Activated CD4-positive, alpha-beta T cell treated with anti-CD3 and anti-CD28 coated beads, Interleukin-2, amount 10 ng/mL, durations not matched to agents 7 days and 5 days (primary cell): ENCODE data around the gene COL6A2. TPM values are rescaled to one million over a fixed set of nuclear protein-coding genes. Genes with fewer than 3 reads are reported as not detected.

Experiments
- CTCF ChIA-PET: fragments of 350-600 bp; sonication (Branson Sonifier 250); formaldehyde crosslinking; loops from one replicate; lab custom pipeline; 2021; ENCODE audit warnings: antibody characterized with exemption; lab: Charles Lee
- POLR2A ChIA-PET: fragments of 350-600 bp; sonication (Branson Sonifier 250); formaldehyde crosslinking; loops from one replicate; lab custom pipeline; 2021; ENCODE audit warnings: antibody characterized with exemption; lab: Charles Lee
- DNase-seq: peaks from one replicate; pipeline ENCODE4 v3.0.0-alpha.2; 2020
- H3K27ac Mint-ChIP-seq: one replicate; pipeline ENCODE4 v1.8.0; 2021; ENCODE audit warnings: mild to moderate bottlenecking, moderate library complexity, mixed read lengths
- H3K27me3 Mint-ChIP-seq: one replicate; pipeline ENCODE4 v1.8.0; 2021; ENCODE audit warnings: mixed read lengths
- H3K36me3 Mint-ChIP-seq: one replicate; pipeline ENCODE4 v1.8.0; 2021; ENCODE audit warnings: low read depth, mixed read lengths
- H3K4me1 Mint-ChIP-seq: one replicate; pipeline ENCODE4 v1.8.0; 2021; ENCODE audit warnings: mixed read lengths
- H3K4me3 Mint-ChIP-seq: one replicate; pipeline ENCODE4 v1.8.0; 2021; ENCODE audit warnings: mild to moderate bottlenecking, moderate library complexity, mixed read lengths
- H3K9me3 Mint-ChIP-seq: one replicate; pipeline ENCODE4 v1.8.0; 2021; ENCODE audit warnings: mixed read lengths
- total RNA-seq, 2 experiments: library from RNA; stranded (reverse); gene quantifications; one replicate each; pipeline ENCODE4 v1.2.3, GENCODE V29; 2021

Gene COL6A2
- total RNA-seq, 2 experiments from 2014 or later: 2.3 to 2.5 TPM

- DNase-seq: no peak
- Mint-ChIP-seq H3K4me1 (no peaks in the 10 kb centered on the region), H3K9me3 (no peaks in the 10 kb centered on the region), H3K27ac (no peak overlapping the region), H3K36me3 (no peaks in the 10 kb centered on the region), H3K27me3 (peaks cover 12% of the 10 kb centered on the region), H3K4me3 (no peak overlapping the region)
- POLR2A ChIA-PET: no interaction called here
- CTCF ChIA-PET: no interaction called here
Measured at GRCh38 chr21:46077674-46078101, 20.2 kb upstream of the COL6A2 start.

GRCh38 chr21:46078322-46078977 lies 19.5 kb upstream of the COL6A2 start:
- Mint-ChIP-seq H3K4me1 (no peaks in the 10 kb centered on the region), H3K4me3 (no peak overlapping the region), H3K9me3 (no peaks in the 10 kb centered on the region), H3K27me3 (peaks cover 12% of the 10 kb centered on the region), H3K27ac (no peak overlapping the region), H3K36me3 (no peaks in the 10 kb centered on the region)
- ChIA-PET CTCF (no interaction called here), POLR2A (no interaction called here)
- no peak for DNase-seq

- Mint-ChIP-seq H3K27me3 (peaks cover 8% of the 10 kb centered on the region), H3K4me1 (no peaks in the 10 kb centered on the region), H3K4me3 (no peak overlapping the region), H3K9me3 (no peaks in the 10 kb centered on the region), H3K27ac (no peak overlapping the region), H3K36me3 (no peaks in the 10 kb centered on the region)
- ChIA-PET POLR2A (no interaction called here), CTCF (interaction anchor here (0.9 kb wide), 1 partner anchor 36 kb away, joined by 3 read pairs; no protein-coding TSS in a partner anchor)
- DNase-seq: no peak
Measured at GRCh38 chr21:46078978-46079351, 18.9 kb upstream of the COL6A2 start.

GRCh38 chr21:46079352-46080170 lies 18.4 kb upstream of the COL6A2 start:
- H3K9me3 Mint-ChIP-seq: no peaks in the 10 kb centered on the region

GRCh38 chr21:46080171-46081021 lies 17.5 kb upstream of the COL6A2 start:
- H3K4me3 Mint-ChIP-seq: no peak overlapping the region
- no peaks in the 10 kb centered on the region for H3K9me3 Mint-ChIP-seq
- no peak for DNase-seq
- CTCF ChIA-PET: no interaction called here
- H3K27me3 Mint-ChIP-seq: peaks cover 5% of the 10 kb centered on the region
- no peaks in the 10 kb centered on the region for H3K36me3 Mint-ChIP-seq
- no peaks in the 10 kb centered on the region for H3K4me1 Mint-ChIP-seq
- no peak overlapping the region for H3K27ac Mint-ChIP-seq
- POLR2A ChIA-PET: no interaction called here

More at GRCh38 chr21:46079352-46080170, 18.4 kb upstream of the COL6A2 start:
- peaks cover 8% of the 10 kb centered on the region for H3K27me3 Mint-ChIP-seq
- DNase-seq: no peak
- POLR2A ChIA-PET: no interaction called here
- no peak overlapping the region for H3K4me3 Mint-ChIP-seq
- no peak overlapping the region for H3K27ac Mint-ChIP-seq
- CTCF ChIA-PET: interaction anchor here (0.9 kb wide), 1 partner anchor 35 kb away, joined by 3 read pairs; no protein-coding TSS in a partner anchor
- H3K36me3 Mint-ChIP-seq: no peaks in the 10 kb centered on the region
- no peaks in the 10 kb centered on the region for H3K4me1 Mint-ChIP-seq

- DNase-seq: no peak
- peaks cover 6% of the 10 kb centered on the region for H3K9me3 Mint-ChIP-seq
- H3K27ac Mint-ChIP-seq: no peak overlapping the region
- ChIA-PET CTCF (no interaction called here), POLR2A (no interaction called here)
- no peaks in the 10 kb centered on the region for H3K4me1 Mint-ChIP-seq
- peaks cover 3% of the 10 kb centered on the region for H3K27me3 Mint-ChIP-seq
- H3K4me3 Mint-ChIP-seq: no peak overlapping the region
- no peaks in the 10 kb centered on the region for H3K36me3 Mint-ChIP-seq
Measured at GRCh38 chr21:46081022-46081861, 16.7 kb upstream of the COL6A2 start.

GRCh38 chr21:46081862-46082712 lies 15.8 kb upstream of the COL6A2 start:
- ChIA-PET POLR2A (no interaction called here), CTCF (no interaction called here)
- Mint-ChIP-seq H3K27me3 (no peaks in the 10 kb centered on the region), H3K9me3 (peaks cover 9% of the 10 kb centered on the region), H3K4me1 (no peaks in the 10 kb centered on the region), H3K27ac (no peak overlapping the region), H3K4me3 (no peak overlapping the region), H3K36me3 (no peaks in the 10 kb centered on the region)
- no peak for DNase-seq

GRCh38 chr21:46082713-46082962 lies 15.3 kb upstream of the COL6A2 start:
- Mint-ChIP-seq H3K4me1 (no peaks in the 10 kb centered on the region), H3K4me3 (no peak overlapping the region)
- POLR2A ChIA-PET: no interaction called here

GRCh38 chr21:46082963-46083790 lies 14.7 kb upstream of the COL6A2 start:
- H3K4me3 Mint-ChIP-seq: no peak overlapping the region
- H3K4me1 Mint-ChIP-seq: no peaks in the 10 kb centered on the region
- no peak for DNase-seq
- ChIA-PET CTCF (no interaction called here), POLR2A (no interaction called here)
- H3K27me3 Mint-ChIP-seq: no peaks in the 10 kb centered on the region
- H3K9me3 Mint-ChIP-seq: peaks cover 14% of the 10 kb centered on the region
- no peak overlapping the region for H3K27ac Mint-ChIP-seq
- H3K36me3 Mint-ChIP-seq: no peaks in the 10 kb centered on the region

More at GRCh38 chr21:46082713-46082962, 15.3 kb upstream of the COL6A2 start:
- DNase-seq: no peak
- Mint-ChIP-seq H3K27me3 (no peaks in the 10 kb centered on the region), H3K9me3 (peaks cover 10% of the 10 kb centered on the region), H3K36me3 (no peaks in the 10 kb centered on the region), H3K27ac (no peak overlapping the region)
- CTCF ChIA-PET: no interaction called here

- CTCF ChIA-PET: no interaction called here
- Mint-ChIP-seq H3K4me3 (no peak overlapping the region), H3K4me1 (no peaks in the 10 kb centered on the region), H3K27ac (no peak overlapping the region), H3K27me3 (peaks cover 4% of the 10 kb centered on the region), H3K9me3 (peaks cover 20% of the 10 kb centered on the region), H3K36me3 (peaks cover 2% of the 10 kb centered on the region)
- DNase-seq: no peak
- POLR2A ChIA-PET: no interaction called here
Measured at GRCh38 chr21:46083791-46084561, 13.9 kb upstream of the COL6A2 start.

- POLR2A ChIA-PET: no interaction called here
- DNase-seq: no peak
- H3K9me3 Mint-ChIP-seq: peaks cover 20% of the 10 kb centered on the region
- H3K36me3 Mint-ChIP-seq: peaks cover 2% of the 10 kb centered on the region
- CTCF ChIA-PET: no interaction called here
- H3K4me1 Mint-ChIP-seq: no peaks in the 10 kb centered on the region
- no peak overlapping the region for H3K4me3 Mint-ChIP-seq
- H3K27ac Mint-ChIP-seq: no peak overlapping the region
- H3K27me3 Mint-ChIP-seq: peaks cover 4% of the 10 kb centered on the region
Measured at GRCh38 chr21:46084709-46085108, 13.2 kb upstream of the COL6A2 start.
